K562 (cell line): ENCODE results near the gene IRX2. TPM values are rescaled to one million over a fixed set of nuclear protein-coding genes. Genes with fewer than 3 reads are reported as not detected.

Experiments used
- ATAC-seq: fragments of 200-7000 bp; cut with Tn5 transposase; 3 replicates; pipeline ENCODE4 v1.9.1; 2020; ENCODE audit warnings: moderate library complexity
- Bru-seq: library from RNA; stranded (reverse); fragments of 400-500 nt; gene quantifications from one replicate; lab custom pipeline; 2021; lab: Mats Ljungman, UMichigan
- BruChase-seq, 2 experiments: library from RNA; stranded (reverse); fragments of 400-500 nt; gene quantifications; one replicate each; lab custom pipeline; 2021; lab: Mats Ljungman, UMichigan
- BruUV-seq: library from RNA; stranded (reverse); fragments of 400-500 nt; replicated peaks from 2 replicates; lab custom pipeline; 2021; lab: Mats Ljungman, UMichigan
- CTCF ChIA-PET: fragments of 300-600 bp; formaldehyde crosslinking; extraction: SDS; loops from one replicate; lab custom pipeline; 2021; ENCODE audit warnings: low intra/inter-chr PET ratio; lab: Yijun Ruan, JAX
- POLR2A ChIA-PET: fragments of 300-600, 350-650 bp; sonication (Branson Sonifier 250); formaldehyde crosslinking; extraction: SDS; loops from one replicate; lab custom pipeline; 2021; ENCODE audit warnings: antibody characterized with exemption, inconsistent platforms; lab: Yijun Ruan, JAX
- DNase-seq, 4 experiments: peaks; one replicate each; pipeline versions ENCODE4 v3.0.0 to v3.0.0-alpha.2; 2011 to 2018; ENCODE audit warnings: low spot score in 3 of 4, mixed read lengths in 3 of 4; ENCODE audit errors: extremely low read depth in 1 of 4
- FAIRE-seq: peaks from 2 replicates; lab custom pipeline; 2011; peaks lifted over from hg19 to GRCh38; lab: Jason Lieb, UNC
- H2AFZ ChIP-seq: 2 replicates; pipeline ENCODE4 v1.6.0; 2011; ENCODE audit warnings: low read depth, low read length, control low read depth, inconsistent platforms
- H3K27ac ChIP-seq: fragments of 200-600 bp; 3 replicates; pipeline ENCODE4 v1.8.0; 2011; ENCODE audit warnings: low read depth, mild to moderate bottlenecking, control low read depth, inconsistent platforms, low read length, moderate library complexity, mixed read lengths; ENCODE audit errors: extremely low read depth
- H3K27me3 ChIP-seq, 2 experiments: fragments of 300-600 bp in 1 of 2; 2 replicates in 1 of 2; 3 replicates in 1 of 2; pipeline versions ENCODE4 v1.6.0 to v1.8.0; 2011; ENCODE audit warnings: inconsistent platforms in 2 of 2, low read length in 2 of 2, mild to moderate bottlenecking in 1 of 2, mixed read lengths in 1 of 2, moderate library complexity in 1 of 2; ENCODE audit not compliant: control insufficient read depth in 2 of 2, insufficient read depth in 2 of 2
- H3K36me3 ChIP-seq: fragments of 300-600 bp; 3 replicates; pipeline ENCODE4 v1.8.0; 2011; ENCODE audit warnings: mild to moderate bottlenecking, low read length, inconsistent platforms; ENCODE audit not compliant: control insufficient read depth, insufficient read depth
- H3K4me1 ChIP-seq, 2 experiments: fragments of 200-600 bp in 1 of 2; replicated peaks in 1 of 2; 2 replicates in 1 of 2; 3 replicates in 1 of 2; pipeline versions ENCODE4 v1.5.1 to v1.8.0; 2011; ENCODE audit warnings: inconsistent platforms in 2 of 2, low read length in 2 of 2, mild to moderate bottlenecking in 1 of 2, mixed read lengths in 1 of 2, moderate library complexity in 1 of 2; ENCODE audit not compliant: control insufficient read depth in 2 of 2, insufficient read depth in 2 of 2
- H3K4me2 ChIP-seq: 2 replicates; pipeline ENCODE4 v1.6.1; 2011; ENCODE audit warnings: low read length, control low read depth, inconsistent platforms, mixed read lengths; ENCODE audit not compliant: insufficient read depth
- H3K4me3 ChIP-seq: fragments of 200-600 bp; sonication (generic), shearing (Covaris generic); 2 replicates; pipeline ENCODE4 v1.5.1; 2016; ENCODE audit warnings: control low read depth, inconsistent platforms
- H3K79me2 ChIP-seq: fragments of 200-600 bp; 3 replicates; pipeline ENCODE4 v1.8.0; 2011; ENCODE audit warnings: low read length, inconsistent platforms; ENCODE audit not compliant: control insufficient read depth, insufficient read depth
- H3K9ac ChIP-seq, 2 experiments: 2 replicates each; pipeline versions ENCODE4 v1.6.0 to v1.6.1; 2011; ENCODE audit warnings: low read depth in 2 of 2, low read length in 2 of 2, control low read depth in 1 of 2, inconsistent platforms in 1 of 2, mild to moderate bottlenecking in 1 of 2, mixed read lengths in 1 of 2; ENCODE audit not compliant: insufficient read depth in 1 of 2
- H3K9me1 ChIP-seq: one replicate; pipeline ENCODE4 v1.6.0; 2011; ENCODE audit warnings: inconsistent platforms, mild to moderate bottlenecking, low read length, moderate library complexity; ENCODE audit not compliant: control insufficient read depth, insufficient read depth
- H3K9me3 ChIP-seq: replicated peaks from 2 replicates; pipeline ENCODE4 v1.5.1; 2011; ENCODE audit warnings: low read depth, low read length, inconsistent platforms; ENCODE audit not compliant: control insufficient read depth, insufficient read depth
- H4K20me1 ChIP-seq: replicated peaks from 2 replicates; pipeline ENCODE4 v1.6.1; 2011; ENCODE audit warnings: low read length, inconsistent platforms, mixed read lengths; ENCODE audit not compliant: control insufficient read depth, insufficient read depth
- GABPA ChIP-seq: fragments of 200-800 bp; sonication (Bioruptor generic); conservative IDR thresholded peaks from 2 replicates; pipeline ENCODE4 v1.6.1; 2016; ENCODE audit warnings: low read depth, missing genetic modification characterization, missing compliant biosample characterization
- POLR2H ChIP-seq: IDR thresholded peaks from 2 replicates; pipeline ENCODE4 v1.6.1; 2016; ENCODE audit warnings: missing genetic modification characterization, low read depth, mild to moderate bottlenecking, control low read depth, missing compliant biosample characterization, moderate library complexity
- ZBED1 ChIP-seq: IDR thresholded peaks from 2 replicates; pipeline ENCODE4 v1.6.1; 2014
- ZNF23 ChIP-seq: fragments of 250-450 bp; sonication (Bioruptor Pico); IDR thresholded peaks from 2 replicates; pipeline ENCODE4 v1.4.0; 2020; ENCODE audit warnings: mild to moderate bottlenecking
- ZNF253 ChIP-seq: fragments of 250-450 bp; sonication (Bioruptor Pico); conservative IDR thresholded peaks from 2 replicates; pipeline ENCODE4 v1.6.1; 2021; ENCODE audit warnings: mild to moderate bottlenecking
- ZNF274 ChIP-seq: IDR thresholded peaks from 2 replicates; pipeline ENCODE4 v1.6.1; 2011; ENCODE audit warnings: low read depth, mild to moderate bottlenecking, low read length, moderate library complexity, borderline replicate concordance
- ZNF354B ChIP-seq: fragments of 250-450 bp; sonication (Bioruptor Pico); IDR thresholded peaks from 2 replicates; pipeline ENCODE4 v1.4.0; 2020
- ZNF431 ChIP-seq: sonication (generic); formaldehyde crosslinking; IDR thresholded peaks from 2 replicates; pipeline ENCODE4 v1.8.0; 2022; ENCODE audit warnings: mild to moderate bottlenecking, missing genetic modification reagents
- WGBS: fragments of 100-300 bp; shearing (Covaris generic); methylation state at CpG from one replicate; pipeline ENCODE4 v1.1.6; 2016; ENCODE audit warnings: low coverage, mixed read lengths; ENCODE audit not compliant: insufficient coverage; ENCODE audit errors: missing lambda C conversion rate; 5-methylcytosine and 5-hydroxymethylcytosine counted together
- in situ Hi-C: fragments of 300-500 bp; cut with MboI; formaldehyde crosslinking; loops from 4 replicates; pipeline ENCODE4 v1.15.0; 2018; ENCODE audit warnings: inconsistent platforms, mixed read lengths
- intact Hi-C: fragments of 100-400 bp; cut with micrococcal nuclease; formaldehyde crosslinking; loops from 2 replicates; pipeline ENCODE4 v1.14.2; 2022
- long read RNA-seq, 3 experiments: library from polyadenylated mRNA in 2 of 3; library from RNA in 1 of 3; unstranded in 2 of 3; stranded (forward) in 1 of 3; transcript quantifications; one replicate each; pipeline ENCODE4 v2.0.0, GENCODE V29; 2019 to 2022
- polyA minus RNA-seq, 3 experiments: library from RNA; depleted of rRNA, polyadenylated mRNA; stranded (reverse); fragments of >200 nt; gene quantifications; 2 replicates each; pipeline ENCODE4 v1.2.3, GENCODE V29; 2011
- polyA plus RNA-seq, 8 experiments: library from polyadenylated mRNA; depleted of rRNA in 4 of 8; stranded (reverse) in 5 of 8; unstranded in 3 of 8; fragments of >200 nt; fragmentation: Nextera tagmentation in 2 of 8; fragmentation: Illumina TruSeq in 1 of 8; extraction: Ambion mirVana in 2 of 8; extraction: Trizol in 1 of 8; gene quantifications; 2 replicates each; pipeline versions ENCODE4 v1.2.1 to v1.2.3, GENCODE V29; 2011 to 2014; ENCODE audit warnings: inconsistent platforms in 1 of 8, missing spikeins in 1 of 8
- total RNA-seq, 7 experiments: library from RNA; depleted of rRNA in 6 of 7; stranded (reverse); fragments of >200 nt in 6 of 7; fragmentation: Illumina TruSeq in 2 of 7; extraction: Trizol in 2 of 7; gene quantifications; 2 replicates each; pipeline versions ENCODE4 v1.2.1 to v1.2.3, GENCODE V29; 2011 to 2021; ENCODE audit warnings: low replicate concordance in 1 of 7
- TF ChIP-seq, protein P1 (sequence below): fragments of 450-650 bp; formaldehyde crosslinking; IDR thresholded peaks from 2 replicates; pipeline ENCODE4 v1.4.0; 2020; ENCODE audit warnings: mild to moderate bottlenecking, moderate library complexity
- TF ChIP-seq, protein P2 (sequence below): IDR thresholded peaks from 2 replicates; pipeline ENCODE4 v1.6.1; 2016; ENCODE audit warnings: missing genetic modification characterization, missing compliant biosample characterization

Gene IRX2
- not detected in 2 replicates for total RNA-seq (2011; cell fraction: chromatin; rRNA removed; ENCODE audit: low replicate concordance)
- not detected in 2 replicates for total RNA-seq (2011; cell fraction: nucleolus; rRNA removed)
- total RNA-seq (2011; cell fraction: nucleoplasm; rRNA removed) = not detected in 2 replicates
- total RNA-seq (2014; rRNA removed) (not detected in 2 replicates), total RNA-seq (2014; rRNA removed; fragmentation: Illumina TruSeq; extraction: Trizol) (not detected in 2 replicates), total RNA-seq (2015; rRNA removed; fragmentation: Illumina TruSeq; extraction: Trizol) (not detected in 2 replicates), total RNA-seq (2021) (0.07 and 0.13 TPM in 2 replicates), polyA plus RNA-seq (2011; rRNA removed) (not detected in 2 replicates), polyA plus RNA-seq (2014; fragmentation: Illumina TruSeq; extraction: Trizol) (not detected in 2 replicates), polyA plus RNA-seq (2014; fragmentation: Nextera tagmentation; extraction: Ambion mirVana) (not detected), polyA plus RNA-seq (2014; rRNA removed) (not detected in 2 replicates), polyA minus RNA-seq (2011; rRNA and poly(A)+ RNA removed) (not detected in 2 replicates), Bru-seq, nascent RNA (not detected), BruChase-seq, experiment 1, labeled RNA remaining after a 2-hour chase (percentile 12 among the genes with signal in this experiment), BruChase-seq, experiment 2, labeled RNA remaining after a 6-hour chase (not detected)
- not detected in 2 replicates for polyA plus RNA-seq (2011; cell fraction: cytosol; rRNA removed)
- polyA plus RNA-seq (2011; cell fraction: nucleus; rRNA removed) = not detected in 2 replicates
- not detected in 2 replicates for polyA plus RNA-seq (2012)
- not detected in 2 replicates for polyA minus RNA-seq (2011; cell fraction: cytosol; rRNA and poly(A)+ RNA removed)
- not detected in 2 replicates for polyA minus RNA-seq (2011; cell fraction: nucleus; rRNA and poly(A)+ RNA removed)
- long read RNA-seq, experiment 1 = 0 reads
- long read RNA-seq, experiment 2 = 0 reads
- long read RNA-seq, experiment 3 = 0 reads

DNA sequence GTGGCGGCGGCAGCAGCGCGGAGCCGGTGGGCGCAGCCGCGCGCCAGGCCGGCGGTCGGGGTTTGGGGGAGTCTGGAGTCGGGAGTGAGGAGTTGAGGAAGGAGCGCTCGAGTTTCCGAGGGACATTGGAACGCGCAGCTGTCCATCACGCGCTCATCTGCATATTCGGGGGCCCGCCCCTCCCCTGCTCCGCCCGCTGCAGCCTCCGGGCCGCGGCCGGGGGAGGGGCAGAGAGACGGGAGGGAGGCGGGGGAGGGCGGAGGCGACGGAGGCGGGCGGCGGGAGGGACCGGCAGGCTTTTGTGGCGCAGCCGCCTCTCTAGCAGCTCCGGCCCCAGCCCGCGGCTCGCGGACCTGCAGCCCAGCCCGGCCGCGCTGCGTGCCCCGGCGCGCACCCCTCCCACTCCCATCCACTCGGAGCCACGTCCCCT lies at the start of gene IRX2:
Gene IRX2 (minus strand): TSS at position 86 of the 430 bp plus-strand sequence. CDS start 264 bp downstream, outside the sequence.
- Histone ChIP-seq H3K9me3 (no peaks in the 10 kb centered on the region), H3K4me1 (peaks cover 0 to 9% of the 10 kb centered on the region in 2 experiments; a peak in 1 of 5 replicates), H3K4me2 (no peak within 1 kb of the TSS), H3K36me3 (no peaks in the 10 kb centered on the region), H3K27me3 (peaks cover 14 to 30% of the 10 kb centered on the region in 2 experiments; a peak in 3 of 5 replicates), H2AFZ (no peak within 1 kb of the TSS), H3K4me3 (no peak within 1 kb of the TSS), H4K20me1 (no peaks in the 10 kb centered on the region), H3K27ac (no peak within 1 kb of the TSS), H3K9me1 (no peaks in the 10 kb centered on the region), H3K79me2 (no peaks in the 10 kb centered on the region), H3K9ac (no peak within 1 kb of the TSS)
- ChIA-PET CTCF (no interaction called here), POLR2A (no interaction called here)
- no peak for ATAC-seq
- no TSS peak for BruUV-seq
- DNase-seq = no peak
- in situ Hi-C loops = no loop called here
- 100% methylated on average over 2 of the region's 53 CpGs for WGBS
- FAIRE-seq = no peak
- intact Hi-C loops = no loop called here
- TF ChIP-seq ZNF274 = no peak
- no peak for TF ChIP-seq ZNF23
- TF ChIP-seq ZNF431 (CRISPR knock-in tag) = no peak
- no peak for TF ChIP-seq POLR2H (tag)
- no peak for TF ChIP-seq GABPA
- TF ChIP-seq ZNF253 (CRISPR knock-in tag) = no peak
- no peak for TF ChIP-seq ZNF354B (CRISPR knock-in tag)
- no peak for TF ChIP-seq ZBED1
- TF ChIP-seq, protein P1, sequence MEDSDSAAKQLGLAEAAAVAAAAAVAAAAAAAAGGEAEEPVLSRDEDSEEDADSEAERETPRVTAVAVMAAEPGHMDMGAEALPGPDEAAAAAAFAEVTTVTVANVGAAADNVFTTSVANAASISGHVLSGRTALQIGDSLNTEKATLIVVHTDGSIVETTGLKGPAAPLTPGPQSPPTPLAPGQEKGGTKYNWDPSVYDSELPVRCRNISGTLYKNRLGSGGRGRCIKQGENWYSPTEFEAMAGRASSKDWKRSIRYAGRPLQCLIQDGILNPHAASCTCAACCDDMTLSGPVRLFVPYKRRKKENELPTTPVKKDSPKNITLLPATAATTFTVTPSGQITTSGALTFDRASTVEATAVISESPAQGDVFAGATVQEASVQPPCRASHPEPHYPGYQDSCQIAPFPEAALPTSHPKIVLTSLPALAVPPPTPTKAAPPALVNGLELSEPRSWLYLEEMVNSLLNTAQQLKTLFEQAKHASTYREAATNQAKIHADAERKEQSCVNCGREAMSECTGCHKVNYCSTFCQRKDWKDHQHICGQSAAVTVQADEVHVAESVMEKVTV (CRISPR knock-in tag) = no peak
- TF ChIP-seq, protein P2, sequence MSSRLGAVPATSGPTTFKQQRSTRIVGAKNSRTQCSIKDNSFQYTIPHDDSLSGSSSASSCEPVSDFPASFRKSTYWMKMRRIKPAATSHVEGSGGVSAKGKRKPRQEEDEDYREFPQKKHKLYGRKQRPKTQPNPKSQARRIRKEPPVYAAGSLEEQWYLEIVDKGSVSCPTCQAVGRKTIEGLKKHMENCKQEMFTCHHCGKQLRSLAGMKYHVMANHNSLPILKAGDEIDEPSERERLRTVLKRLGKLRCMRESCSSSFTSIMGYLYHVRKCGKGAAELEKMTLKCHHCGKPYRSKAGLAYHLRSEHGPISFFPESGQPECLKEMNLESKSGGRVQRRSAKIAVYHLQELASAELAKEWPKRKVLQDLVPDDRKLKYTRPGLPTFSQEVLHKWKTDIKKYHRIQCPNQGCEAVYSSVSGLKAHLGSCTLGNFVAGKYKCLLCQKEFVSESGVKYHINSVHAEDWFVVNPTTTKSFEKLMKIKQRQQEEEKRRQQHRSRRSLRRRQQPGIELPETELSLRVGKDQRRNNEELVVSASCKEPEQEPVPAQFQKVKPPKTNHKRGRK (tag) = no peak
